Right kidney (tissue), 1 donor: ENCODE results near the gene SDF4.

Source experiments
- DNase-seq: peaks from one replicate; pipeline ENCODE4 v3.0.0-alpha.2; 2016

The SDF4 gene

DNA sequence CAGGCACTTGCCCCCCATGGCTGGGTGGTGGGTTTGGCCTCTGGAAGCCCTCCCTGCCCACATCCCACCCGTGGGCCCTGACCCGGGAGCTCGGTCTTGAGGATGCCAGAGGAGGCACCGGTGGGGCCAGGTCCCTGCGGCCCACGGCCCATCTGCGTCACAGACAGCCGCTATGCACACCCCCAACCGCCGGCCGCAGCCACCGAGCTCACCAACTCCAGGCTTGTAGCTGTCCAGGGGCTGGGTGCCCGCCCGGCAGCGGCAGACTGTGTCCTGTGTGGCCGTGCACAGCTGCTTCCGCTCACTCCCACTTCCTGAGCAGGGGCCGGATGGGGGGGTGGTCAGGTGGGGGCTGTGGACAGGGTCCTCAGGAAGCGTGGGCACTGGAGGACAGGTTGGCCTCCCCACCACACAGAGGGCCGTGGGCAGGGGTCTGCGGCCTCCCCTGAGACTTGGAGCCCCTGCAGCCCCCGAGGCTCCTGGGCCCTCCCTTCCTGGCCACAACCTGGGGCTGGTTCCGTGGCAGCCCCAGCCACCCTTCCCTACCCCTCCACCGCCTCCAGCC is 18.9 kb downstream of the SDF4 start:
- DNase-seq = peak; percentile 35

GRCh38 chr1:1211541-1212441 is 20.0 kb downstream of the SDF4 start:
- no peak for DNase-seq

- DNase-seq = no peak
Observed at GRCh38 chr1:1210726-1211540, 20.9 kb downstream of the SDF4 start.

- no peak for DNase-seq
Observed at GRCh38 chr1:1208713-1209433, 22.9 kb downstream of the SDF4 start.

GRCh38 chr1:1207571-1207892 is 24.3 kb downstream of the SDF4 start:
- no peak for DNase-seq

DNA sequence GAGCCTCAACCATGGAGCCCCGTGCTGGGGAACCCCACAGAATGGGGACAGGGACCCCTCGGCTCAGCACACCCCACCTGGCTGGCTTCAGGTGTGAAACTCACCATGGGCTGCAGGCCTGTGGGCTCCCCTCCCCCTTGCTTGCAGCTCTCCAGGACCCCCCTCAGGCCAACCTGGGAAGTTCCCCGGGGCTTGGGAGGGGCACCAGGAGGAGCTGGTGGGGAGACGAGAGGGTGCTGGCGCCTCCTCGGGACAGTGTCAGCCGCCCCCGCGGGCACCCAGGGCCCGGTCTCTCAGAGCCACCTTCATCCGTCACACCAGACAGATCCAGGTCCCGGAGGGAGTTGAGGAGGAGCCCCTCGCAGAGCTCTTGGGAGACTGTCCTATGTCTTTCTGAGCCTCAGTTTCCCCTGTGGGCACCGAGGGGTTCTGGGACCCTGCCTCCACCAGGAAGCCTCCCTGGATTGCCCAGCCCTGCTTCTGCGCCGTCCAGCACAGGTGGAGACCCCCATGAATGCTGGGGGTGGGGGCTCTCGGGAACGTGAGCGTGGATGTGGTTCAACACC is 24.8 kb downstream of the SDF4 start:
- no peak for DNase-seq

DNA sequence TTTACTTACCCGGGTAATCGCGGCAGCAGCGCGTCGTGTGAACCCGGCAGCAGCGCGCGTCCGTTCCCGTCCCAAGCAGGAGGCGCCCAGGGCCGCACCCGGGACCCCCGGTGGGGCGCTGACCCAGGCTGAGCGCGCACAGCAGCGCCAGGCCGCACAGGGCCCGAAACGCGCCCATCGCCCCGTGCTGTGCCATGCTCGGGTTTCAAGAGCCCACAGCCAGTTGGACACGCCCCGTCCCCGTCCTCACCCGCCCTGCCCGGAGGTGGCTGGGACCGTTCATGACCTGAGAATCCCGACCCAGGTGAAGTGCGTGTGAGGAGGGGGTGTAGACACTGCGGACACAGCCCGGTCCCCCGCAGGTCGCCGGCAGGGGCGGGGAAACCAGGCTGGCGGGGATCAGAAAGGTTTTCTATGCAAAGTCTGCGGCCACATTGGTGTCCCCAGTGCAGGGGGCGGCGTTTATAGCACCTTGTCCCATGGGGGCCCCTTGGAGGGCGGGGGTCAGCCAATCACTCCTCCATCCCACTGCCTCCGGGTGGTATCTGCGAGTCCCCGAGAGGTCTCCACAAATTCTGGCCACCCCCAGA is 25.3 kb downstream of the SDF4 start, which contains the start of gene TNFRSF18:
Gene TNFRSF18 (minus strand): TSS at position 217 of the 590 bp plus-strand sequence. CDS start 21 bp downstream, at position 196.
- DNase-seq = peak; percentile 75

DNA sequence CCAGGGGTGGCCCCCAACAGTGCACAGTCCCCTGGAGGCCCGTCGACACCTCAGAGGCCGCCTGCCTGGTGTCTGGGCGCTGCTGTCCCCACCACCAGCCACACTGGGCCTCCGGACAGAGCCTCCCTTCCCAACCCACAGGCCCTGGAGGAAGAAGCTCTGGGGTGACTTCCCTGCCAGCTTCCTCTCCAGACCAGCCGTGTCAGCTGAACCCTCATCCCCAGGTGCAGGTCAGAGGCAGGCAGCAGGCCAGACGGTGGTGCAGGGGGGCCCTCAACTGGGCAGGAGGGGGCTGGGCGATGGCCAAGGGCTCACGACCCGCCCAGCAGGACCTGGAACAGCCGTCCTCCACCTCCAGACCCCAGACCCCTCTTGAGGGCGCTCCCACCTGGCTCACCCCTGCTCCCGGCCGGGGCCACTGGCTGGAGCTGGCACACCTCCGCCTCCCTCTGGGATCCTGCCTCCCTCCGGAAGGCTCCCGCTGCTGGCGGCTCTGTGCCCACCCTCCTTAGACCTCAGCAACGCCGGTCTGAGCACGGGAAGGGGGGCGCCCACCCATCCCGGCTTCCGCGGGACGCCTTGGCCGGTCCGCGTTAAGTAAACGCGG is 25.9 kb downstream of the SDF4 start:
- no peak for DNase-seq

GRCh38 chr1:1204998-1205768 is 26.6 kb downstream of the SDF4 start:
- DNase-seq = no peak

GRCh38 chr1:1204425-1204920 is 27.3 kb downstream of the SDF4 start:
- no peak for DNase-seq

DNA sequence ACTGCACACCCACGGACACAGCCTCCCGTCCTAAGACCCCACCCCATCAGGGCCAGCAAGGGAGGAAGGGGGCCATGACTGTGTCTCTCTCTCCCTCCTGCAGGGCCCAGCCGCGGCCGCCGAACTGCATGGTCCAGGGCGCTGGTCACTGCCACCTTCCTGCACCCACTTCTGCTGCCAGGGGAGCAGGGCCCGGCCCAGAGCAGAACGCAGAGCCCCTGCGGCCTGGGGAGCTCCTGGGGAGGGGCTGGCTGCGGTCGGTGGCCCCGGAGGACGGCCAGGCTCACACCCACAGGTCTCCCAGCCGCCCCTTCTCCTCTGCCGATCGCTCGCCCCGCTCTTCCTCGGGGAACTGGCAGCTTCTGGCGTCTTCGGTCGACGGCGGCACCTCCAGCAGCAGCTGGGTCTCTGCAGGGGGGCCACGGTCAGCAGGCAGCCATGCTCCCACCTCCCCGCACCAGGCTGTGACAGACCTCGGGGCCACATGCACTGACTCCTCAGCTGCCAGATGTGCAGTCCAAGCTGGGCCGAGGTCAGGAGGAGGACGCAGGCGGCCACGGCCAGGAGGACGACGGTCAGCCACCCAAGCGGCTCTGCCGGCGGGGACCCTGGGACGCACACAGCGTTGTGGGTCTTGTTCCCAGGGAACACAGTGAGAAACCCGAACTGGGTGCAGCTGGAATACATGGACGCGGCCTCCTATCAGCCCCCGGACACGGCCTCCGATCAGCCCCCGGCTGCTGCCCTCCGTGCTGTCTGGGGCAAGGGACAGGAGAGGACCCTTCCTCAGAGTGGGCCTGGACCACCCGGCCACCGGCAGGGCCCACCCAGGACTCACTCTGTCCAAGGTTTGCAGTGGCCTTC is 28.0 kb downstream of the SDF4 start:
- no peak for DNase-seq

GRCh38 chr1:1202831-1203560 is 28.8 kb downstream of the SDF4 start:
- no peak for DNase-seq

DNA sequence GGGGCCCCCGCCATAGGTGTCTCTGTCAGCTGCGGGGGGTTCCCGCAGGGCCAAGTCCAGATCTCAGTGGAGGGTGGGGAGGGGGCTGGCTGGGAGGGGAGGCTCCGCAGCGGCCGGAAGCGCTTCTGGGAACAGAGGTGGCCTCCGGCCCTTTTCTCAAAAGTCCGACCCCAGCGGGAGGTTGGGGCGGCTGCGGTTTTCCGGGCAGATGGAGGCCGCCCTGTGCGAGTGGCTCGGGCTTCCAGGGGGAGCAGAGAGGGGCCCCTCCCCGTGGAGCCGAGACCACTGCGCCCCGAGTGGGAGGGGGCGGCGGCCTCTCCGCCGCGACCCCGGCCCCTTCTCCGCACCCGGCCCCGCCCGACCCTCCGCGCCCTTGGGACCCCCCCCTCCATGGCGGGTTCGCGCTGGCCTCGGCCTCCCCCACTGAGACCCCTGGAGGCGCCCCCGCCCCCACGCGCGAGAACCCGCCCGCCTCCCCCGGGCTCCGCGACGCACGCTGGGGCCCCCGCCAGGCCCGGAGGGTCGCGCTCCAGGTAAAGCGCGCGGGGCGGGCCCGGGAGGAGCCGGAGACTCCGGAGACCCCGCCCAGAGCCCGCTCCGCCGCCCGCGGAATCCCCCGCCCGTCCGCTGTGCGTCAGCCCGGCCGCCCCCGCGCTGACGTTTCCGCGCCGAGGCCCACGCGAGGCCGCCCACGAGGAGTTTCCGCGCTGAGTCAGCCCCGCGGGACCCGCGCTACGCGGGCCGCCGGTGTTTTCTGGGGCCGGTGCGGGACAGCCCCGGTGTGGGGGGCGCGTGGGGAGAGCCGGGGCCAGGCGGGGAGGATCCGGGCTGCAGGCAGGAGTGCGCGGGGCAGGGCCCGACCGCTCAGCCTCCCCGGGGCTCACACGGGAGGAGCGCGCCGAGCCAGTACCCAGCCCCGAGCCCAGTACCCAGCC is 30.7 kb downstream of the SDF4 start:
- no peak for DNase-seq

DNA sequence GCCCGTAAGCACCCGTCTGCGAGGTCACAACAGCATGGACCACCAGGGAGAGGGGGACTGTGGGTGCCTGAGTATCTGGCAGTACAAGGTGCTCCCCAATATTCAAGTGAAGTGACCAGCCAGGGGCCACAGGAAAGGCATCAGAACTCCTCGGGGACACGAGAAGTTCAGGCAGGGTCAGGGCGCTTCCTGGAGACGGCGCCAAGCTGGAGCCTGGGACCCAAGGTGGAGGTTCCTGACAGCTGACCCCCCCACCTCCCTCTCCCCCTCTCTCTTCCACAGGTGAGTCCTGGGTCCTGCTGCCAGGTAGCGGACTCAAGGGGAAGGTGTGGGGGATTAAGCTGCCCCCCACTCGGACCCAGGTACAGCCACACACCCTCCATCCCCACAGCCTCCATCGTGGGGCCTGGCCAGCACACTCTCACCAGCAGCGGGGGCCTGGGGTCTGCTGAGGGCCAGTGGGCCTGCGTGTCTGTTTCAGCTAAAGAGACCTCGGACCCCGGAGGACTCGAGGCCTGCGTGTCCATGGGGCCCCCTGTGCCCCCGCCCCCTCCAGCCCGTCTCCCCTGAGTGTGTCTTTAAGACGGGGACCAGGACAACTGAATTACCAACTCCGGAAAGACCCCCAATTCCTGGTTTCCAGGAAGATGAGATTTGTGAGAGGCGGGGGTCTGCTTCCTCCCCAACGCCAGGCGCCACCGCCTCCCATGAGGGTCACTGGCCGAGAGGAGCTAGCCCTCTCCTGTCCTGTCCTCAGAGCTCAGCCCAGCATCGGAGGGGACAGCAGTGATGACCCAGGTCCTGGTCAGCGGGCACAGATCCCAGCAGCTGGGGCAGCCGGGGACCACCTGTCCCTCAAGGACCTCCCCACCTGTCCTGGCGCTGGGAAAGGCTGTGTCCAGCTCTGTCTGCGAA is 31.6 kb downstream of the SDF4 start:
- DNase-seq = no peak

GRCh38 chr1:1199141-1199960 is 32.5 kb downstream of the SDF4 start:
- DNase-seq = no peak
